Astrocyte (in vitro differentiated cells and primary cell): Measurements from ENCODE around the gene TOR4A. TPM values are rescaled to one million over a fixed set of nuclear protein-coding genes. Genes with fewer than 3 reads are reported as not detected.

Source experiments
- DNase-seq: peaks from one replicate; pipeline ENCODE4 v3.0.0-alpha.2; 2010; ENCODE audit warnings: low read depth
- FAIRE-seq: peaks from 2 replicates; lab custom pipeline; 2011; peaks lifted over from hg19 to GRCh38; lab: Jason Lieb, UNC
- H2AFZ ChIP-seq: 2 replicates; pipeline ENCODE4 v1.6.0; 2012; ENCODE audit warnings: low read depth, low read length, inconsistent platforms
- H3K27ac ChIP-seq: 2 replicates; pipeline ENCODE4 v1.5.1; 2011; ENCODE audit warnings: low read depth, low read length, inconsistent platforms
- H3K27me3 ChIP-seq: 2 replicates; pipeline ENCODE4 v1.6.0; 2011; ENCODE audit warnings: low read length, inconsistent platforms; ENCODE audit not compliant: insufficient read depth
- H3K36me3 ChIP-seq: 2 replicates; pipeline ENCODE4 v1.5.1; 2011; ENCODE audit warnings: low read length, inconsistent platforms; ENCODE audit not compliant: insufficient read depth
- H3K4me1 ChIP-seq: 2 replicates; pipeline ENCODE4 v1.5.1; 2011; ENCODE audit warnings: low read length, inconsistent platforms; ENCODE audit not compliant: insufficient read depth
- H3K4me2 ChIP-seq: 2 replicates; pipeline ENCODE4 v1.6.0; 2012; ENCODE audit warnings: low read length, inconsistent platforms
- H3K4me3 ChIP-seq: 2 replicates; pipeline ENCODE4 v1.5.1; 2011; ENCODE audit warnings: low read depth, mild to moderate bottlenecking, low read length, inconsistent platforms; ENCODE audit not compliant: insufficient read depth
- H3K79me2 ChIP-seq: 2 replicates; pipeline ENCODE4 v1.6.0; 2012; ENCODE audit warnings: mild to moderate bottlenecking, low read length, inconsistent platforms; ENCODE audit not compliant: insufficient read depth
- H3K9ac ChIP-seq: 2 replicates; pipeline ENCODE4 v1.6.0; 2012; ENCODE audit warnings: mild to moderate bottlenecking, low read length, inconsistent platforms
- H3K9me3 ChIP-seq: 2 replicates; pipeline ENCODE4 v1.5.1; 2012; ENCODE audit warnings: low read depth, mild to moderate bottlenecking, low read length, inconsistent platforms; ENCODE audit not compliant: insufficient read depth
- H4K20me1 ChIP-seq: 2 replicates; pipeline ENCODE4 v1.6.0; 2012; ENCODE audit warnings: low read length, inconsistent platforms; ENCODE audit not compliant: insufficient read depth
- H3K27ac Mint-ChIP-seq: one replicate; pipeline ENCODE4 v1.8.0; 2021; ENCODE audit warnings: mild to moderate bottlenecking, mixed read lengths; ENCODE audit not compliant: unreplicated experiment
- H3K27me3 Mint-ChIP-seq: one replicate; pipeline ENCODE4 v1.8.0; 2021; ENCODE audit warnings: low read depth, mixed read lengths; ENCODE audit not compliant: unreplicated experiment
- H3K36me3 Mint-ChIP-seq: one replicate; pipeline ENCODE4 v1.8.0; 2021; ENCODE audit warnings: low read depth, mixed read lengths; ENCODE audit not compliant: unreplicated experiment
- H3K4me1 Mint-ChIP-seq: one replicate; pipeline ENCODE4 v1.8.0; 2021; ENCODE audit warnings: low read depth, mixed read lengths; ENCODE audit not compliant: unreplicated experiment
- H3K4me3 Mint-ChIP-seq: one replicate; pipeline ENCODE4 v1.8.0; 2021; ENCODE audit warnings: mild to moderate bottlenecking, moderate library complexity, mixed read lengths; ENCODE audit not compliant: unreplicated experiment
- H3K9me3 Mint-ChIP-seq: one replicate; pipeline ENCODE4 v1.8.0; 2021; ENCODE audit warnings: mild to moderate bottlenecking, mixed read lengths; ENCODE audit not compliant: unreplicated experiment
- CTCF ChIP-seq: IDR thresholded peaks from 2 replicates; pipeline ENCODE4 v1.5.1; 2011; ENCODE audit warnings: low read depth, mild to moderate bottlenecking, inconsistent platforms, low read length, moderate library complexity; ENCODE audit not compliant: insufficient read depth
- EZH2 ChIP-seq: IDR thresholded peaks from 2 replicates; pipeline ENCODE4 v1.6.1; 2012; ENCODE audit warnings: mild to moderate bottlenecking, low read length, inconsistent platforms; ENCODE audit not compliant: insufficient read depth
- total RNA-seq: library from RNA; stranded (reverse); gene quantifications from 2 replicates; pipeline ENCODE4 v1.2.1, GENCODE V29; 2021

Gene TOR4A
- total RNA-seq, 1 donor from 2014 or later, result 11.8 TPM

DNA sequence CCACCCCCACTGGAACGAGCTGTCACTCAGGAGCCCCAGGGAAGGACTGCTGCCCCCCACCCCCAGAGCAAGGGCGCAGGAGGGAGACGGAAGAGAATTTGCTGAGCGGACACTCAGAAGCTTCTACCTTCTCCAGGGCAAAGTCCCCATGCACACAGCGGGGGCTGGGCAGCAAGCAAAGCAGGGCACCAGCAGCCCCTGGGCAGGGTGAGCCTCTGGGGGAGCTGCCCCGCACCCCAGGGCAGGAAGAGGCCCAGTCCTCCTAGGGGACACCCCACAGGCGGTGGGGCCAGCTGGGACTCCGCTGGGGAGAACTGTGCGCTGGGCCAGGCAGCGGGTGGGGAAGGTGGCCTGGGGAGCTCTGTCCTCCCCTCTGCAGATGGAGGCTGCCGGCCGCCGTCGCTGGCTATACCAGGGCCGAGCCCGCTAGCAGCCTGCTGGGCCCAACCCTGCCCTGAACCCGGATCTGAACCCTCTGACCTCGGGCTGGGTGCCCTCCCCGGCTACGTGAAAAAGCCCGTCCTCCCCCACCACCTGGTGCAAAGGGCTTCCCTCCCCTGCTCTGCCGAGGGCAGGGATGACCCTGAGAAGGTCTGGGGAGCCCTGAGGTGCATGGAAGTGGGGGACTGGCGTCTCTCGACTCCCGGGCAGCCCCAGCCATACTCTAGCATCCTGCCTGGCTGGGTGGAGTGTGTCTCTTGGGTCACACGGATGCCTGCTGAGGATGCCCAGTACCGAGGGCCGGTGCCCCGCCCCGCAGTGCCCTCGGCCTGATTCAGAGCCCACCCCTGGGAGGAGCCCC lies 47.4 kb upstream of the TOR4A start:
- no peak overlapping the region for H3K4me3 ChIP-seq
- FAIRE-seq (no peak), DNase-seq (no peak)
- H3K36me3 Mint-ChIP-seq, result no peaks in the 10 kb centered on the region
- no peak overlapping the region for H3K27ac Mint-ChIP-seq
- no peak overlapping the region for H2AFZ ChIP-seq
- H4K20me1 ChIP-seq, result no peaks in the 10 kb centered on the region
- H3K36me3 ChIP-seq, result no peaks in the 10 kb centered on the region
- H3K9me3 Mint-ChIP-seq, result no peaks in the 10 kb centered on the region
- TF ChIP-seq CTCF (no peak), EZH2 (no peak)
- H3K9ac ChIP-seq, result no peak overlapping the region
- H3K27me3 ChIP-seq, result no peaks in the 10 kb centered on the region
- no peak overlapping the region for H3K27ac ChIP-seq
- H3K4me1 Mint-ChIP-seq, result peaks cover 4% of the 10 kb centered on the region
- no peaks in the 10 kb centered on the region for H3K79me2 ChIP-seq
- H3K4me2 ChIP-seq, result no peak overlapping the region
- peaks cover 12% of the 10 kb centered on the region for H3K4me1 ChIP-seq
- no peaks in the 10 kb centered on the region for H3K27me3 Mint-ChIP-seq
- no peak overlapping the region for H3K4me3 Mint-ChIP-seq
- no peaks in the 10 kb centered on the region for H3K9me3 ChIP-seq

GRCh38 chr9:137230705-137231371 lies 46.7 kb upstream of the TOR4A start, which contains the start of gene SLC34A3:
Gene SLC34A3, plus strand, starts transcription at chr9:137230901. Its CDS starts 802 bp downstream, at chr9:137231703.
- H3K36me3 ChIP-seq, result no peaks in the 10 kb centered on the region
- no peak within 1 kb of the TSS for H3K4me2 ChIP-seq
- H3K4me1 ChIP-seq, result peaks cover 12% of the 10 kb centered on the region
- no peaks in the 10 kb centered on the region for H3K36me3 Mint-ChIP-seq
- no peak within 1 kb of the TSS for H3K27ac Mint-ChIP-seq
- FAIRE-seq (no peak), DNase-seq (no peak)
- H3K27me3 Mint-ChIP-seq, result no peaks in the 10 kb centered on the region
- peaks cover 4% of the 10 kb centered on the region for H3K4me1 Mint-ChIP-seq
- no peaks in the 10 kb centered on the region for H3K27me3 ChIP-seq
- TF ChIP-seq EZH2 (no peak), CTCF (no peak)
- no peak within 1 kb of the TSS for H3K4me3 ChIP-seq
- H3K27ac ChIP-seq, result no peak within 1 kb of the TSS
- H3K9me3 Mint-ChIP-seq, result no peaks in the 10 kb centered on the region
- no peak within 1 kb of the TSS for H3K9ac ChIP-seq
- H3K9me3 ChIP-seq, result no peaks in the 10 kb centered on the region
- H2AFZ ChIP-seq, result no peak within 1 kb of the TSS
- H4K20me1 ChIP-seq, result no peaks in the 10 kb centered on the region
- no peaks in the 10 kb centered on the region for H3K79me2 ChIP-seq
- no peak within 1 kb of the TSS for H3K4me3 Mint-ChIP-seq
